Left renal cortex interstitium (tissue), 4 donors: ENCODE results near the gene MARCHF9. TPM values are rescaled to one million over a fixed set of nuclear protein-coding genes. Genes with fewer than 3 reads are reported as not detected.
A peak's percentile ranks its signal among the peaks of the same experiment; 100 is the strongest.
"Not testable (repeated sequence)": the region's sequence is repeated elsewhere in the genome, so short reads cannot be mapped to it uniquely, and the experiment has no call there.

ENCODE experiments used
- DNase-seq, 4 donors: peaks; one replicate each; pipeline ENCODE4 v3.0.0-alpha.2; 2013; ENCODE audit warnings: low read depth in 4 of 4, low spot score in 2 of 4, missing footprints in 1 of 4
- polyA plus RNA-seq, 4 donors: library from polyadenylated mRNA; unstranded; fragments of 120-200 nt; gene quantifications; one replicate each; pipeline ENCODE4 v1.2.1, GENCODE V29; 2013; ENCODE audit not compliant: insufficient read length in 4 of 4

Gene MARCHF9
- polyA plus RNA-seq, 4 donors = 15.6 to 25.2 (median 19.7) TPM

DNA sequence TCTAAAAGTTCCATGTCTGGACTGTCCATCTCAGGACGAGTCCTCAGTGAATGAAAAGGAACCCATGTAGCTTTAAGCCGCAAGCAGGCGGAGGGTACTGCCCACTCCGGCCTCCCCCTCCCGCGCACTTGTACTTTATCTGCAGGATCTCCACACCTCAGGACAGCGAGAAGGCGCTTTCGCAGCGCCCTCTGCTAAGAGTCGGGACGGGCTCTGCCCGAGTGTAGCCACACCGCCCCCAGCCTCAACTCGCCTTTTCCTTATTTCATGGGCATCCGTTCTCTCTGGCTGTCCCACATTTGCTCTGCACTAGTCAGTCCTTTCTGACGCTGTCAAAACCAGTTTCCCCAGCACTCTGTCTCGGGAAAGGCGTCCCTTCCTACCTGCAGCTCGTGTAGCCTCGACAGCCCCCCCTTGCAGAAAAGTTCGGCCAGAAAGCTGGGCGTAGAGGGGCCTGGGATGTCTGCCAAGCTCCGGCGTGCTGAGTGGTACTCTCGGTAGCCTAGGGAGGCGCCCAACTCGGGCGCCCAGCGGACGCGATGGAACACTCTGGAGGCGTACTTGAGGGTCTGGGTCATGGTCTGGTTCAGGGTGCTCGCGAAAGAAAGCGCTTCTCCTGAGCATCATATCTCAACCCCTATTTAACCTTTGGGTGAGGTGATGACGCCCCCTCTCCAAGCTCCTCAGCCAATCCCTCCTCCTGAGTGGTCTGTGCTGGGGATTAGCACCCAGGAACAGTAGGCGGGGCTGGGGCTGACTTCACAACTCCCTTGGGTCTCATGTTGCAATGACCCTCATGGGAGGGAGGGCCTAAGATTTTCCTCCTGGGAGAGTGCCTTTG, 11.8 kb downstream of the MARCHF9 start, which contains the start of gene CYP27B1:
TSS of gene CYP27B1 (minus strand) at position 615 of the 841 bp plus-strand sequence. CDS start at position 578, 37 bp downstream.
- DNase-seq = no peak

DNA sequence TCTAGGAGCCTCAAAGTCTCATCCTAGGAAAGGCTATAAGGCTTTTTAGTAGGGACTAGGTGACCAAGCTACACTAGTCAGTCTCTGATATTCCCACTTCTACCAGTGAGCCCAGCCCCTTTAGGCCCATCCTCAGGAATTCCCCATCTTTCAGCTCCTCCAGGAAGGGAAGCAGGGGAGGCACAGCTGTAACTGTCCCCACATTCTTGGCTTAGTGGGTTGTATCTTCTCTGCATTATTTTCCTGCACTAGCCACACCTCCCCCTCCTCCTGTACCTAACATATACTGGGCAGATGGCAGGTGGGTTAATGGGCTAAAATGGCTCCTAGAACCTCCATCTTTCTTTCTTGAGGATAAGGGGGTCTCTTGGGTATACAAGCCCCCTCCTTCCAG, 12.4 kb downstream of the MARCHF9 start:
- no peak for DNase-seq

GRCh38 chr12:57767876-57768275, 13.0 kb downstream of the MARCHF9 start:
- DNase-seq = no peak

GRCh38 chr12:57769594-57769993, 14.7 kb downstream of the MARCHF9 start:
- no peak for DNase-seq

DNA sequence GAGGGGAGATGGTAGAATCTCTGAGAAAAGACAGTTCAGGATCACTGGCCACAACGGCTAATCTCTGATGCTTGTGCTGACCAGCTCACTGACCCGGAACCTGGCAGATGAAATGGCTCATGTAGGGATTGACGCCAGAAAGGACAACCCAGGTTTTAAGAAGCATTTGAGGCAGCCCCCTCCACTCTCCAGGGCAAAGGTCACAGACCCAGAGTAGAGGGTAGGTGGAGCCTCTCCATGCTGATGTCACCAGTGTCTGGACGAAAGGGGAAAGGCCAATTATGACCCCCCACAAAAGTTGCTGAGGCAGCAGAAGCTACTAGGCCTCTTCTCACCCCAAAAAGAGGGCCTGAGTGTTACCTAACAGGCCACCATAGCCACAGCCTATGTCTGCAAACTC, 15.8 kb downstream of the MARCHF9 start:
- no peak for DNase-seq

GRCh38 chr12:57771236-57771872, 16.5 kb downstream of the MARCHF9 start:
- peak in 2 of 4 donors; percentile 87 to 88 for DNase-seq

- DNase-seq = peak; percentile 86 to 96 (median 94)
Observed at GRCh38 chr12:57771873-57772428, 17.0 kb downstream of the MARCHF9 start, which contains the start of gene METTL1. Gene METTL1 (minus strand): TSS chr12:57772105. CDS start chr12:57772083, 22 bp downstream.

- DNase-seq = no peak
Observed at GRCh38 chr12:57772429-57773322, 17.8 kb downstream of the MARCHF9 start, which contains the start of gene EEF1AKMT3. Gene EEF1AKMT3 (plus strand): TSS chr12:57772614. CDS start chr12:57772725, 111 bp downstream.

- not testable (repeated sequence) for DNase-seq
Observed at GRCh38 chr12:57774634-57775033, 19.7 kb downstream of the MARCHF9 start.

DNA sequence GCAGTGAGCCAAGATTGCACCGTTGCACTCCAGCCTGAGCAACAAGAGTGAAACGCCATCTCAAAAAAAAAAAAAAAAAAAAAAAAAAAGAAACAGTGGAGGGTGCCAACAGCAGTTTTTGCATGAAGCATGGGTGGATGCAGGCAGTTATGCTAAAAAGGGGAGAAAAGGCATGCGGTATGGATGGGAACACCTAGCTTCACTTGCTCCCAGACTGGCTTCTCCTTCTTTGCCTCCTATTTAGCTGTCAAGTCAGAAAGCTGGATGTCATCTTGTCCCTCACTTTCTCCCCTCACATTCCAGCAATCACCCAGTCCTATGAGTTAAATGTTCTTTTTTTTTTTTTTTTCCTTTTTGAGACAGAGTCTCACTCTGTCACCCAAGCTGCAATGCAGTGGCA, 20.1 kb downstream of the MARCHF9 start:
- no peak for DNase-seq

DNA sequence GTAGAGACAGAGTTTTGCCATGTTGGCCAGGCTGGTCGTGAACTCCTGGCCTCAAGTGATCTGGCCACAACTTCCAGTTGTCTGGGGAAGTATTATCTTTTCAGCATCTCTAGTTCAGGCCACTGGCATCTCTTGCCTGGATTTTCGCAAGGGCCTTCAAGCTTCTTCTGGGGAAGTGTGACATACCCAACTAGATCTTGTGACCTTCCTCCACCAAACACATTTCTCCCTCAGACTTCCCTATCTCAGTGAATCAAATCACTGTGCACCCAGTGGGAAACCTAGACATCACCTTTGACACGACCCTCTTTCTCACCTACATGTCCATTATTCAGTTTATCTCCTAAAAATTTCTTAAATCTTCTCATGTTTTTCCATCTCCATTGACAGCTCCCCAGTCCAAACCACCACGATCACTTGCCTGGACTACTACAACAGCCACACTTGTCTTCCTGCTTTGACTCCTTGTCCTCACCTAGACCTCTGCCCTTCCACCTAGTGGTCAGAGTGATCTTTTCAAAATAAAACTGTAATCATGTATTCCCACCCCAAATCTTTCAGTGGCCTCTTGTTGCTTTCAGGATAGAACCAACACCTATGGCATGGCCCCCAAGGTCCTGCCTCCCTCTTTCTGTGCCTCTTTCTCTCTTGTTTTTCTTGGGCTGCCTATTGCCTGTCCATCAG, 20.8 kb downstream of the MARCHF9 start:
- no peak for DNase-seq

GRCh38 chr12:57776247-57776587, 21.3 kb downstream of the MARCHF9 start:
- no peak for DNase-seq

DNA sequence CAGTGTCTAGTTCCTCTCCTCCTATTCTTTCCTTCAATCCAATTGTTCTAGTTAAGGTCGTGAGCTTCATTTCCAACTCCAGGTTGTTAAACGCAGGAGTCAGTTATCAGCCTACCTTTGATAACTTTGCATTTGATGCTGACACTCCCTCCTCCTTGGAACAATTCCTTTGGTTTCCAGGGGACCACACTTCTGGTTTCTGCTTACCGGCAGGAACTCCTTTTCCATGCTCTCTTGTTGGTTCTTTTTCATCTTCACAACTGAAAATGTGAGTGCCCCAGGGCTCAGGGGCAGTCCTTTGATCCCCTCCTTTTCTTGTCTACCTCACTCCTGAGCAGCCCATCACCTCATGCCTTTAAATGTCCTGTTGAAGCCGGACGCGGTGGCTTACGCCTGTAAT, 22.5 kb downstream of the MARCHF9 start:
- no peak for DNase-seq

- DNase-seq = no peak
Observed at GRCh38 chr12:57777911-57778310, 23.0 kb downstream of the MARCHF9 start.

DNA sequence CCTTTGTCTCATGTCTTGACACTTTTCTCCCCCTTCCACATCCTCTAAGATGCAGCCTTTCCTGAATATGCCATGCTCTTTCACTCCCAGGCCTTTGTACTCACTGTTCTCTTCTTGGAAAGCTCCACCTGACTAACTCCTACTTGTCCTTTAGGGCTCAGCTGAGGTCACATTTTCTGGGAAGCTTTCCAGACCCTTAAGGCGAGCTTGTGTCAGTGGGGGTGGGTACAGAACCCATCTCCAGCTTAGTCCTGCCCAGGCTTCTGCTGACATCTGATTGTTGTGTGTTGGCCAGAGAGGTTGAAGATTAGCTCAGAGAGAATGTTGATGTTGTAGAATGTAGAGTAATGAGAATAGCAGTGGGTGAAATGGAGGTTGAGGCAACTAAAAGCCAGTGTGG, 24.8 kb downstream of the MARCHF9 start:
- DNase-seq = no peak

DNA sequence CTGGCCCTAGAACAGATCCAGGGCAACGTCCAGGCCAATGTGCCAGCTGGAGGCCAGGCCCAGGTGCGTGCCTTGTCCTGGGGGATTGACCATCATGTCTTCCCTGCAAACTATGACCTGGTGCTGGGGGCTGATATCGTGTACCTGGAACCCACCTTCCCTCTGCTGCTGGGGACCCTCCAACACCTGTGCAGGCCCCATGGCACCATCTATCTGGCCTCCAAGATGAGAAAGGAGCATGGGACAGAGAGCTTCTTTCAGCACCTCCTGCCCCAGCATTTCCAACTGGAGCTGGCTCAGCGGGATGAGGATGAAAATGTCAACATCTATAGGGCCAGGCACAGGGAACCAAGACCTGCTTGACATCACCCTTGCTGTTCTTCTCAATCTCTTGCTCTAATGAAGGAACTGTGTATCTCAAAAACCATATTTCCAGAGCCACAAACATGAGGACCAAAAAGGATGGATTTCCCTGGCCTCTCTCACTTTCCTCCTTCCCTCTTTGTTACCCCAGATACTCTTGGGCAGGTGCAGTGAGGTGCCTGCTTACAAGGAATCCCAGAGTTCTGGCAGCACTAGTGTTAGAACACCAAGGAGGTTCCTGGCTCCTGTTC, 25.5 kb downstream of the MARCHF9 start:
- no peak for DNase-seq

DNA sequence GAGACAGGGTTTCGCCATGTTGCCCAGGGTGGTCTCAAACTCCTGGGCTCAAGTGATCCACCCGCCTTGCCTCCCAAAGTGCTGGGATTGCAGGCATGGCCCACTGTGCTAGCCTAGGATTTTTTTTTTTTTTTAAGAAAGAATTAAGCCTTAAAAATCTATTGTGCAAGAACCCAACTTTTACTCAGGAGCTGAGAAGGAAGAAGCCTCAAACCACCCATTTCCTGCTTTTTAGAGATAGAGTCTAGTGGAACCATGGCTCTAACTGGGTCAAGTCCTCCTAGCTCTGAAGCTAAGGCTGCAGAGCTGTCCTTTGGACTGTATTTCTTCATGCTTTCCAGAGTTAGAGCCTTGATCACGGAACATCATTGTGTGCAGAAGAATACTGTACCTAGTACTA, 26.3 kb downstream of the MARCHF9 start:
- DNase-seq = no peak

DNA sequence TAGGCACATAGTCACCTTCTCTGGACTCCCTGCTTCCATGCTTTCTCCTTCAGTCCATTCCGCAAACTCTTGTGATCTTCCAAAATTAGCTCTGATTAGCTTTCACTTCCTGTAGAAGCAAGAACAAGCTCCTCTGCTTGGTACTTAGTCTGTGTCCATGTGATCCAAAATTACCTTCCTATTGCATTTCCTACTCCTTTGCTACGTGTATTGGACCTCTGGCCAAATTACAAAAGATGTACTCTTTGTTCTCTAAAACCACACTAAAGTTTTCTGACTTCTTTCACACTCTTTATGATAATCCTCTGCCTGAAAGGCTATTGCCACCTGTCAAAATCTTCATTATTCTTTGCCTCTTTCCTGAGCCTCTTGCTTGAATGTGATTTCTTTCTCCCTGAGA, 26.9 kb downstream of the MARCHF9 start:
- no peak for DNase-seq

DNA sequence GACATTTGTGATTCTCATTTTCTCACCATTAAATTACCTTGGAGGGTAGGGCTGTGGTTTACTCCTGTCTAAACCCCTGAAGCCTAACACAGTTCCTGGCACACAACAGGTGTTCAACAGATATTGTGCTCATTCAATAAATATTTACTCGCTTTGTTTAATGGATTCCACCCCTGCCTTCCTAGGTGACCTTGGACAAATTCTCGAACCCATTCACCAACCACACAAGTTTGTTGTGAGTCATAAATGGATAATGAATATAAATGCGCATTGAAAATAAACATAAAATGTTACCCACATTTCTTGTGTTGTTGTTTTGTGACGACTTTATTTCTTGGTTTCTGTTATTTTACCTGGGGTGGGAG, 27.3 kb downstream of the MARCHF9 start:
- DNase-seq = no peak
